ENCODE data around the gene FAM217A.

Gene FAM217A

DNA sequence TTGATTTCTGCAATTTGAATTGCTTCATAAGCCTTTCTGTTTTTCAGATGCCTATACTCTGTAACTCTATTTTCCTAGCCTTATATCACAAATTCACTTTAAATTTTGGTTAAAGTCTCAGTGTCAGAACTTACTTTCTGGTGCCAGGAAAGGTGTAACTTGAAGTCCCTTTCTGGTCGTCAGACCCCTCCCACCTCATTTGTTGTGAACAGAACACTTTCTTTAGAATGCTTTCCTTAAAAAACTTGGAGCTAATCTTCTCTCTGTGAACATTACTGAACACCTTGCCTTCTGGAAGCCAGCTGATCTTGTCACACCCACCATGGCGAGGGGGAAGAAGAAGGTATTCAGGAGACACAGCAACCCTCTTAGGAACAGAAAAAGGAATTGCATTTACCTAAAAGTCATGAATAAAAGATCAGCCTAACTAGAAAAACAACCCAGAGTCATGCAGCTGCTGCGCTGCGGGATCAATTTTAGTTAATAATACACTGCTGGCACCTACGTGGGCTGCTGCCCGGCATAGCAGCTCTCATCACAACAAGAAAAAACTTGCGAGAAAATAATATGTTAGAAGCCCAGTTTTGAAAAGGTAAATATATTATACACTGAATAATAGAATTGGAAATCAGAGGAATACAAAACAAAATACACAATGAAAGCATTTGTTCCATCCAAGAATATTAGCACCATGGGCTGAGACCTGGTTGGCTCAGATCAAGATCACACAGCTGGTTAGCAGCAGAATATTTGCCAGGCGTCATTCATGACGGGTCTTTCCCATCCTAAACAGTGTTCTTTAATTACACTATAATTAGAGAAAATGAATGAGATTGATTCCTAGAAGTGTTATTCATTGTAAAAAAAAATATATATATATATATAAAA, 5.8 kb upstream of the FAM217A start:
- DNase-seq = no peak

DNA sequence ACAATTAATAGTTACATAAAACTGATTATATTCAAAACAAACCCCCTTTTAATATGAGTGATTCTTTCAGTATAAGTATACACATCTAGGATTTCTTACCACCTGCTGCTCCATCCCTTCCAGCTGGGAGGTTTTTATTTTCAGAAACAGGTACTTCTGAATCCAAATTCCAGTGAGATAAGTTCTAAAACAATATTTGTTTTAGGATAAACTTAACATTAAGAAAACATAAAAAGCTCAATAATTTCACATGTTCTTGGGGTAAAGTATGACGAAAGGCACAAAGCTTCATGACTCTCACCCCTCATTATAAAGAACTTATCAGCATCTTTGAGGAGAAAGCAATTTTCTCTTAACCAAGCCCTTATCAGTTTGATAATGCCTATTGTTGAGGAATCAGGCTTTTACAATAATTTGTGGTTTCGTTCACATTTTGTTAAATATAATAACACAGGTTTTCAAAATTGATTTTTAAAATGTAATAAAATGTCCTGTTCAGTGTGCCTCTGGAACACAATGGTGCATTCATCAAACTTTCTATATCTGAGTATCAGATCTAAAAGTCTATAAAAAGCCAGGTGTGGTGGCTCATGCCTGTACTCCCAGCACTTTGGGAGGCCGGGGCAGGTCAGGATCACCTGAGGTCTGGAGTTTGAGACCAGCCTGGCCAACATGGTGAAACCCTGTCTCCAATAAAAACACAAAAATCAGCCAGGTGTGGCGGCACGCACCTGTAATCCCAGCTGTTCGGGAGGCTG, 4.3 kb downstream of the FAM217A start:
- DNase-seq = no peak

GRCh38 chr6:4071330-4071729, 7.6 kb downstream of the FAM217A start:
- no peak for DNase-seq

GRCh38 chr6:4069199-4069598, 9.7 kb downstream of the FAM217A start:
- no peak for DNase-seq

DNA sequence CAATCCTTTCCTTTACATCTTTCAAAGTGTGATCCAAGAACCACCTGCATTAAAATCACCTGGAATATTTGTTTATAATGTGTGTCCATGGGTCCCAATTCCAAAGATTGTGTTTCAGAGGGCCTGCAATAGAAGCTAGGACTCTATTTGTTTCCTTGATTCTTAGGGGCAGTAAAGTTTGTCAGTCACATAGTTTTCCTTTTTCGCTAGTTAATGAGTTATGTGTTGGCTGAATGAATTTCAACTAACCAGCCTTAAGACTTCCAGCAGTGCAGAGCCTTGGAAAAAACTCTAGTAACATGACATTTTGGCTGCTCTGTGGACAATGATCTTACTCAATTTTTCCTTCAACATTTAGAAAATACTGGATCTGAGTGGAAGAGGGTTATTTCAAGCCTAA, 11.3 kb downstream of the FAM217A start:
- DNase-seq = no peak

- no peak for DNase-seq
These were observed 12.7 kb downstream of the FAM217A start for GRCh38 chr6:4066029-4066755.

DNA sequence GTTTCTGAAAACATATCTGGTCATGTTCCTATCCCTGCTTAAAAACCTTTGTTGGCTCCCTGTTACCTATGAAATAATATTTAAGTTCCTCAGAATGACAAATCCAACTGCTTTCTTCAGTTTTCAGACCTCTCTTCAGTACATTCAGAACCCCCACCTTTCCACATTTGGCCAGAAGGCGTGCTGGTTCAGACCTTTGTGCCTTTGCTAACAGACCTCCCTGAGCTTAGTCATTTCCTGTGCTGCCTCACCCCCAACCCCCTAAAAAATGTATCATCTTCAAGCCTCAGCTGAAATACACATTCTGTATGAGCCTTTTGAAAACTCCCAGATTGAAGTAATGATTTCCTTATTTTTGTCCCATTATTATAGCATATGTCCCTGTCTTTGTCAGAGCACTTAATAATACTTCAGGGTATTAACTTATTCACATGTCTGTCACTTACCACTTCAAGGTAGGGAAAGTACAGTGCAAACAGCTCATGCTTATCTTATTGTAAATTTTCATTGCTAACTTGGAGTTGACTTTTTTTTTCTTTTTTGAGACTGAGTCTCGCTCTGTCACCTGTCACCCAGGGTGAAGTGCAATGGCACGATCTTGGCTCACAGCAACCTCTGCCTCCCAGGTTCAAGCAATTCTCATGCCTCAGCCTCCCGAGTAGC, 19.7 kb downstream of the FAM217A start:
- peak; percentile 71 for DNase-seq

GRCh38 chr6:4057036-4057435, 21.9 kb downstream of the FAM217A start:
- DNase-seq = no peak

- DNase-seq = no peak
These were observed 23.4 kb downstream of the FAM217A start for GRCh38 chr6:4055420-4056041.

GRCh38 chr6:4049246-4049645, 29.7 kb downstream of the FAM217A start:
- no peak for DNase-seq

DNA sequence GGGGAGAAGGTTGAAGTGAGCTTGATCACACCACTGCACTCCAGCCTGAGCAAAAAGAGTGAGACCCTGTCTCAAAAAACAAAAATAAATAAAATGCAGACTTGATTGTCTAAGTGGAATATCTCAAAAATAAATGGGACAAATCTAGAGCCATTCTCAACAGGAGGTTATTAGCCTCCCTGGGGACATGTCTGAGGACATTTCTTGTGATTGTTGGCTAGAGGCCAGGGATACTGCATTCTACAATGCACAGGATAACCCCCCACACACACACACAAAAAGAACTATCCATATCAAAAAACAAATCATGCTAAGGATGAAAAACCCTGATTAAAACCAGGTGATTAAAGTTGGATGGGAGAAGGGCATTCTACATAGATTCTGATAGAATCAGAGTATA, 37.5 kb downstream of the FAM217A start:
- DNase-seq = no peak

DNA sequence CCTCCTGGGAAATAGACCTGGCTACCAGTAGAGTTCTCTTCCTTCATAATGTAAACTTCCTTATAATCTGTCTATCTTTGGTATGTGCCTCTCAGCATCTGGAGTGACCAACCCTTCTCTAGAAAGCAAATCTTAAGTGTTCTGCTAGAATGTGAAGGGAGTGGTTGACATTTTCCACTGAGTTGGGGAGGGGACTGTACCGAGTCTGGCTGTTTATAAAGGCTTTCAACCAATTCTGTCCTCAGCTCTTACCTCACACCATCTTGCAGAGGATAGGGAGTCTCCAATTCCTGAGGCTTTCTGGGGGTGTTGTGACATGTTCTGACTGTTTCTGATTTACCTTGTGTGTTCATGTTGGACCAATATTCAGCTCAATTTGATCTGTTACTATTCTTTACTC, 39.6 kb downstream of the FAM217A start:
- DNase-seq = no peak

- DNase-seq = no peak
These were observed 42.4 kb downstream of the FAM217A start for GRCh38 chr6:4036581-4036980.

GRCh38 chr6:4032475-4032874, 46.5 kb downstream of the FAM217A start:
- no peak for DNase-seq

GRCh38 chr6:4031442-4031841, 47.5 kb downstream of the FAM217A start:
- no peak for DNase-seq

GRCh38 chr6:4030669-4031068, 48.3 kb downstream of the FAM217A start:
- no peak for DNase-seq

DNA sequence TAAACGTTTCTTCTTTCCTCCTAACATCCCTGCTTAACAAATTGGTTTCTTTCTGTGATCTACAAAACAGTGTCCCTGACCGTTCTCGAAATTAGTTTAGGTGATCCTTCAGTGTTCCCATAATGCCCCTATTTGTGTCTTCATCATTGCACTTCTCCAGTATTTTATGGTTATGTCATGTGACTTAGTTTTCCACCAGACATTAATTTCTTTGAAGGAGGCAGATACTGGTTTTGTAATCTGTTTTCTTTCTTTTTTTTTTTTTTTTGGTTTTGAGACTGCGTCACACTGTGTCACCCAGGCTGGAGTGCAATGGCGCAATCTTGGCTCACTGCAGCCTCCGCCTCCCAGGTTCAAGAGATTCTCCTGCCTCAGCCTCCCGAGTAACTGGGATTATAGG, 49.2 kb downstream of the FAM217A start:
- no peak for DNase-seq

DNA sequence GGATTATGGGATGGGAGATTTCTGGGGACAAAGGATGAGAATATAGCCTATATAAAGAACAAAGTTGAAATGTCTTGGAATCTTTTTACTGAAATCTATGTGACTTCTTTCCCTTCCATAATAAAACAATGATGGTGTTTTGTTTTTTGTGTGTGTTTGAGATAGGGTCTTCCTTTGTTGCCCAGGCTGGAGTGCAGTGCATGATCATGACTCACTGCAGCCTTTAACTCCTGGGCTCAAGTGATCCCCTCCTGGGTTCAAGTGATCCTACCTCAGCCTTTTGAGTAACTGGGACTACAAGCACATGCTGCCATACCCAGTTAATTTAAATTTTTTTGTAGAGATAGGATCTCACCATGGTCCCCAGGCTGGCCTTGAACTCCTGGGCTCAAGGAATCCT, 50.9 kb downstream of the FAM217A start:
- DNase-seq = no peak

DNA sequence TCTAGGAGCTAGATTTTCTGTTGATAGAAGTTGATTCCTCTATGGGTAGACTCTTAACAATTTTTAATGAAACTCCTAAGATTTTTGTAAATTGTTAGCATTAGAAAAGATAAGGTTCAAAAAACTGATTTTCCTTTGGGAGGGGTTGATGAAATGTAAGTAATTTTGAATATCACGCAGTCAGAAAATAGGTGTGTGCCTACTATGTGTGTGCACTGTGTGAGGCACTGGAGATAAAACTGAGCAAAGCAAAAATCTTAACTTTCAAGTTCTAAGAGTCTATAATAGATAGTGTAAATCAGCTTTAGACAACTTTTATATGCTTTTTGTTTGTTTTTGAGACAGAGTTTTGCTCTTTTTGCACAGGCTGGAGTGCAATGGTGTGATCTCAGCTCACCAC, 53.3 kb downstream of the FAM217A start:
- no peak for DNase-seq

DNA sequence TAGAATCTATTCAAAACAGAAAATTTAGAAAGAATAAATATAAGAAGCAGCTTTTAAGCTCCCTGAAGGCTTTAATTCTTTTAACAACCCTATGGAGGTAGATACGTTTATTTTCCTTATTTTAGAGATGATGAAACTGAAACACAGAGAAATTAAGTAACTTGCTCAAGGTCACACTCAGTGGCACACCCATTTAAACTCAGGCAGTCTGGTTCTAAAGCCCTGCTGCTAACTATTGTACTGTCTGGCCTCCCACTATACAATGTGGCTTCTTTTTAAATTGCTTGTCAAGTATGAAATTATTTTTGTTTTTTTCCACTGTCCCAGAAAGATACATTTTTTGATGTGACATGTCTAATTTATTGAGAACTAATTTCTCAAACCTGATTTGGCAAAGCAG, 55.7 kb downstream of the FAM217A start:
- DNase-seq = no peak

DNA sequence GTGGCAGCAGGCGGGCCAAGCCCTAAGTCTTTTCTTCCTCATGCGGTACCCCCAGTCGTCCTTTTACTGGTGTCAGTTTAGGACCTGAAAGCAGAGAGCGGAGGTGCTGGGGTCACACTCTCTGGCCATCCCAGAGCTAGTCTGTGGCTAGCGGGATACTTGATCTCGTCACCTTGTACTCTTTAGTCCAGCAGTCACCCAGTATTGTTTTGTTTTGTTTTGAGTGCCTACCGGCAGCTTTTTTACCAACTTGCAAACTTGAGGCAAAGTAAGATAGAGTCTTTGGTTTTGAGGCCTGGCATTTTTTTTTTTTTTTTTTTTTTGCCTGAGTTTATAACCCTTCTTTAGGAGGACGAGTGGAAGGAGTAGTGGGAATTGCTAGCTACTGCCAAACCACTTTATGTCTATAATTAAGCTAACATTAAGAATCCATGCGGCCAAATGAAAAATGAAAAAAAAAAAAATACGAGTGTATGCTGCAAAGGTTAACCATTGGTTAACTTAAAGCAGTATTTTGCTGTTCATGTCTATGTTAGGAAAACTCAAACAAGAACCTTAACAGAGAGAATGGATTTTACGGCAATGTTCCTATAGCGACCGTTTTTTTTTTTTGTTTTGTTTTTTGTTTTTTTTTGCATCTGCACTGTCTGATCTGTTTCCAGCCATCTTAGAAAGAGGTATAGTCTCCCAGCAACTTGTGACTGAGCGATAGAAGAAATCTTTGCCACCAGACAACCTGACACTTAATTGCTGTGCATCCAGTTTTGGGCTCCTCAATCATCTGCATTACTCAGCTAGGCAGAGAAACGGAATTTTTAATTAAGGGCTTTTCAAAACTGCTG, 56.9 kb downstream of the FAM217A start:
- no peak for DNase-seq
